ENCODE results near the gene TTC7B. TPM values are rescaled to one million over a fixed set of nuclear protein-coding genes. Genes with fewer than 3 reads are reported as not detected.

TTC7B gene
- total and polyA plus RNA-seq, 2 of the 13 experiments (the other 11 are each of a cell fraction or from before 2014, with no cell fraction given), result 1.3 to 3.2 TPM

DNA sequence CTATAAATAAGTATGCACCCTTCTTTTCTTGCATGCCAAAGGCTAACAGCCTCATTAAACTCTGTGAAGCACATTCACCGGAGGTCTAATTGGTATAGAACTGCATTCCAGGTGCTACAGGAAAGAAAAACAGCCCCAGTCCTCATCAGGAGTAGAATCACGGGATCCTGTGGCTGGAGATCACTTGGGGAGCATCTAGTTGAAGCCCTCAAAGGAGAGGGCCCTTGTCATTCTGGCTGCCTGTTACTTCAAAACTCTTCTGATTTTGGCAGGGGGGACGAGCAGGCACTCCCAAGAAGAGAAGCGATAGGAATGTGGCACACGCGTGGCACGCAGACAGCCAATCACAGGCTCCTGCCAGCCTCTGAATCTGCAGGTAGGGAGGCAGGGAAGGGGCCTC, 154.4 kb downstream of the TTC7B start:
- BruUV-seq (replicated peaks), result no TSS peak
- no peaks in the 10 kb centered on the region for H3K27me3 ChIP-seq (ENCODE audit: control insufficient read depth in 1 of 2, insufficient read depth in 2 of 2, low read length in 2 of 2)
- H3K36me3 ChIP-seq (replicated peaks in 1 of 2; ENCODE audit: control insufficient read depth in 1 of 2, insufficient read depth in 2 of 2, low read length in 2 of 2), result no peaks in the 10 kb centered on the region
- intact Hi-C loops (cut with micrococcal nuclease; ENCODE audit: unreplicated experiment), result no loop called here
- ATAC-seq (no peak), FAIRE-seq (no peak), DNase-seq (ENCODE audit: low spot score) (no peak)
- H3K9ac ChIP-seq (ENCODE audit: insufficient read depth, low read depth, low read length), result no peak overlapping the region
- POLR2A ChIA-PET, result no interaction called here
- 70% methylated on average over 7 of the region's 7 CpGs for WGBS (ENCODE audit: low lambda C conversion rate)
- CTCF ChIA-PET (ENCODE audit: low intra/inter-chr PET ratio, low total read pairs), result no interaction called here
- H3K4me2 ChIP-seq (ENCODE audit: low read depth, low read length), result no peak overlapping the region
- no peaks in the 10 kb centered on the region for H3K79me2 ChIP-seq (ENCODE audit: insufficient read depth, low read length)
- no peaks in the 10 kb centered on the region for H4K20me1 ChIP-seq (ENCODE audit: insufficient read depth, low read length)
- H3K9me3 ChIP-seq (ENCODE audit: low read length), result no peaks in the 10 kb centered on the region
- H2AFZ ChIP-seq (ENCODE audit: low read length), result no peak overlapping the region
- no peaks in the 10 kb centered on the region for H3K4me1 ChIP-seq (ENCODE audit: insufficient read depth, low read length)
- TF ChIP-seq, protein P1, sequence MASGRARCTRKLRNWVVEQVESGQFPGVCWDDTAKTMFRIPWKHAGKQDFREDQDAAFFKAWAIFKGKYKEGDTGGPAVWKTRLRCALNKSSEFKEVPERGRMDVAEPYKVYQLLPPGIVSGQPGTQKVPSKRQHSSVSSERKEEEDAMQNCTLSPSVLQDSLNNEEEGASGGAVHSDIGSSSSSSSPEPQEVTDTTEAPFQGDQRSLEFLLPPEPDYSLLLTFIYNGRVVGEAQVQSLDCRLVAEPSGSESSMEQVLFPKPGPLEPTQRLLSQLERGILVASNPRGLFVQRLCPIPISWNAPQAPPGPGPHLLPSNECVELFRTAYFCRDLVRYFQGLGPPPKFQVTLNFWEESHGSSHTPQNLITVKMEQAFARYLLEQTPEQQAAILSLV (CRISPR knock-in tag; IDR thresholded peaks at IDR 0.05; ENCODE audit: borderline replicate concordance), result no peak
- TF ChIP-seq XRCC5 (optimal IDR thresholded peaks at IDR 0.05; ENCODE audit: low read length) (no peak), U2AF2 (IDR thresholded peaks at IDR 0.05; ENCODE audit: low read depth, low read length) (no peak), ATF2 (CRISPR knock-in tag; IDR thresholded peaks at IDR 0.05) (no peak), TAF15 (IDR thresholded peaks at IDR 0.05; ENCODE audit: low read depth, low read length, poor library complexity, severe bottlenecking) (no peak), RBAK (CRISPR knock-in tag; IDR thresholded peaks at IDR 0.05) (no peak), IKZF1 (IDR thresholded peaks at IDR 0.05) (no peak), CENPBD1 (CRISPR knock-in tag; IDR thresholded peaks at IDR 0.05; ENCODE audit: borderline replicate concordance, low read depth) (no peak), ZC3H4 (CRISPR knock-in tag; IDR thresholded peaks at IDR 0.05; ENCODE audit: borderline replicate concordance) (no peak), TCF7L2 (IDR thresholded peaks at IDR 0.05; ENCODE audit: low read depth, low read length) (no peak), GPN1 (CRISPR knock-in tag; IDR thresholded peaks at IDR 0.05; ENCODE audit: borderline replicate concordance) (no peak)
- H3K4me3 ChIP-seq (replicated peaks in 1 of 3; ENCODE audit: insufficient read depth in 1 of 3, low read depth in 2 of 3, low read length in 3 of 3), result no peak overlapping the region
- in situ Hi-C loops (cut with HindIII; ENCODE audit: extremely low pct_ligation_motif_present, low pct_unique_long_range_greater_than_20kb), result no loop called here
- H3K27ac ChIP-seq (ENCODE audit: extremely low read length, insufficient read depth, low read length), result no peak overlapping the region
